ENCODE results near the gene ITGA4. TPM values are rescaled to one million over a fixed set of nuclear protein-coding genes. Genes with fewer than 3 reads are reported as not detected.

ITGA4 gene
- total and polyA plus RNA-seq, 2 of the 13 experiments (the other 11 are each of a cell fraction or from before 2014, with no cell fraction given), result not detected

DNA sequence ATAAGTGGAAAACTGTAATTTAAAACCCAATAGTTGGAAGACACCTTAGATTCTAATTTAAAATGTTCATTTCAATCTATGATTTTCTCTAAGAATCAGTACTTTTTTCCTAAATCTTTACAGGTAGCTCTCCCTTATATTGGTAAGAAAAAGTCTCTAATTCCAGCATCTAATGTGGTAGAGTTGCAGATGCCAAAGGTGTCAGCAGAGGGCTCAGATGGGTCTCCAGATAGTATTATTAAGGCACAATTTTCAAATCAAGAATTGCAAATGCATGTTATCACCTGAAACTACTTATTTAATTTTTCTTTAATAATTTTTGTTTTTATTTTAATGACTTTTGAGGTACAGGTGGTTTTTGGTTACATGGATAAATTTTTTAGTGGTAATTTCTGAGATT is 25.5 kb upstream of the ITGA4 start:
- no TSS peak for BruUV-seq (replicated peaks)
- TF ChIP-seq ZNF512 (CRISPR knock-in tag; IDR thresholded peaks at IDR 0.05) (no peak), NR1H2 (CRISPR knock-in tag; IDR thresholded peaks at IDR 0.05; ENCODE audit: borderline replicate concordance, low read depth) (no peak), HNF4A (CRISPR knock-in tag; IDR thresholded peaks at IDR 0.05) (no peak), MEF2D (CRISPR knock-in tag; IDR thresholded peaks at IDR 0.05) (no peak), ESRRA (CRISPR knock-in tag; IDR thresholded peaks at IDR 0.05; ENCODE audit: low read depth) (no peak), RBM39 (IDR thresholded peaks at IDR 0.05; ENCODE audit: low read depth, low read length, poor library complexity, severe bottlenecking) (no peak), ZNF282 (IDR thresholded peaks at IDR 0.05; ENCODE audit: partially characterized antibody) (no peak), ZBTB10 (CRISPR knock-in tag; IDR thresholded peaks at IDR 0.05; ENCODE audit: borderline replicate concordance) (no peak), SYNCRIP (IDR thresholded peaks at IDR 0.05; ENCODE audit: insufficient read depth, low read depth, low read length) (no peak), SP2 (CRISPR knock-in tag; IDR thresholded peaks at IDR 0.05) (no peak), E2F1 (CRISPR knock-in tag; IDR thresholded peaks at IDR 0.05) (no peak), ZFP37 (CRISPR knock-in tag; IDR thresholded peaks at IDR 0.05; ENCODE audit: borderline replicate concordance) (no peak), TP53 (CRISPR knock-in tag; conservative IDR thresholded peaks at IDR 0.05) (no peak), KLF6 (CRISPR knock-in tag; IDR thresholded peaks at IDR 0.05) (no peak)
- TF ChIP-seq, protein P1, sequence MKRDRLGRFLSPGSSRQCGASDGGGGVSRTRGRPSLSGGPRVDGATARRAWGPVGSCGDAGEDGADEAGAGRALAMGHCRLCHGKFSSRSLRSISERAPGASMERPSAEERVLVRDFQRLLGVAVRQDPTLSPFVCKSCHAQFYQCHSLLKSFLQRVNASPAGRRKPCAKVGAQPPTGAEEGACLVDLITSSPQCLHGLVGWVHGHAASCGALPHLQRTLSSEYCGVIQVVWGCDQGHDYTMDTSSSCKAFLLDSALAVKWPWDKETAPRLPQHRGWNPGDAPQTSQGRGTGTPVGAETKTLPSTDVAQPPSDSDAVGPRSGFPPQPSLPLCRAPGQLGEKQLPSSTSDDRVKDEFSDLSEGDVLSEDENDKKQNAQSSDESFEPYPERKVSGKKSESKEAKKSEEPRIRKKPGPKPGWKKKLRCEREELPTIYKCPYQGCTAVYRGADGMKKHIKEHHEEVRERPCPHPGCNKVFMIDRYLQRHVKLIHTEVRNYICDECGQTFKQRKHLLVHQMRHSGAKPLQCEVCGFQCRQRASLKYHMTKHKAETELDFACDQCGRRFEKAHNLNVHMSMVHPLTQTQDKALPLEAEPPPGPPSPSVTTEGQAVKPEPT (CRISPR knock-in tag; IDR thresholded peaks at IDR 0.05; ENCODE audit: low read depth), result no peak
- TF ChIP-seq, protein P2, sequence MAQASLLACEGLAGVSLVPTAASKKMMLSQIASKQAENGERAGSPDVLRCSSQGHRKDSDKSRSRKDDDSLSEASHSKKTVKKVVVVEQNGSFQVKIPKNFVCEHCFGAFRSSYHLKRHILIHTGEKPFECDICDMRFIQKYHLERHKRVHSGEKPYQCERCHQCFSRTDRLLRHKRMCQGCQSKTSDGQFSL (CRISPR knock-in tag; IDR thresholded peaks at IDR 0.05), result no peak
- TF ChIP-seq, protein P3, sequence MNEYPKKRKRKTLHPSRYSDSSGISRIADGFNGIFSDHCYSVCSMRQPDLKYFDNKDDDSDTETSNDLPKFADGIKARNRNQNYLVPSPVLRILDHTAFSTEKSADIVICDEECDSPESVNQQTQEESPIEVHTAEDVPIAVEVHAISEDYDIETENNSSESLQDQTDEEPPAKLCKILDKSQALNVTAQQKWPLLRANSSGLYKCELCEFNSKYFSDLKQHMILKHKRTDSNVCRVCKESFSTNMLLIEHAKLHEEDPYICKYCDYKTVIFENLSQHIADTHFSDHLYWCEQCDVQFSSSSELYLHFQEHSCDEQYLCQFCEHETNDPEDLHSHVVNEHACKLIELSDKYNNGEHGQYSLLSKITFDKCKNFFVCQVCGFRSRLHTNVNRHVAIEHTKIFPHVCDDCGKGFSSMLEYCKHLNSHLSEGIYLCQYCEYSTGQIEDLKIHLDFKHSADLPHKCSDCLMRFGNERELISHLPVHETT (CRISPR knock-in tag; conservative IDR thresholded peaks at IDR 0.05), result no peak

More for the DNA sequence above, 25.5 kb upstream of the ITGA4 start:
- H3K79me2 ChIP-seq (ENCODE audit: insufficient read depth, low read length), result no peaks in the 10 kb centered on the region
- H3K4me1 ChIP-seq (ENCODE audit: insufficient read depth, low read length), result no peaks in the 10 kb centered on the region
- no peaks in the 10 kb centered on the region for H3K36me3 ChIP-seq (replicated peaks in 1 of 2; ENCODE audit: control insufficient read depth in 1 of 2, insufficient read depth in 2 of 2, low read length in 2 of 2)
- intact Hi-C loops (cut with micrococcal nuclease; ENCODE audit: unreplicated experiment), result no loop called here
- ChIA-PET POLR2A (no interaction called here), CTCF (ENCODE audit: low intra/inter-chr PET ratio, low total read pairs) (no interaction called here)
- H3K27me3 ChIP-seq (ENCODE audit: control insufficient read depth in 1 of 2, insufficient read depth in 2 of 2, low read length in 2 of 2), result no peaks in the 10 kb centered on the region
- no peak overlapping the region for H3K9ac ChIP-seq (ENCODE audit: insufficient read depth, low read depth, low read length)
- ATAC-seq (no peak), DNase-seq (ENCODE audit: low spot score) (no peak), FAIRE-seq (no peak)
- H4K20me1 ChIP-seq (ENCODE audit: insufficient read depth, low read length), result no peaks in the 10 kb centered on the region
- in situ Hi-C loops (cut with HindIII; ENCODE audit: extremely low pct_ligation_motif_present, low pct_unique_long_range_greater_than_20kb), result no loop called here
- H3K27ac ChIP-seq (ENCODE audit: extremely low read length, insufficient read depth, low read length), result no peak overlapping the region
- H2AFZ ChIP-seq (ENCODE audit: low read length), result no peak overlapping the region
- no peak overlapping the region for H3K4me3 ChIP-seq (replicated peaks in 1 of 3; ENCODE audit: insufficient read depth in 1 of 3, low read depth in 2 of 3, low read length in 3 of 3)
- no peaks in the 10 kb centered on the region for H3K9me3 ChIP-seq (ENCODE audit: low read length)
- no peak overlapping the region for H3K4me2 ChIP-seq (ENCODE audit: low read depth, low read length)

All from HepG2 (cell line).